Measurements from ENCODE around the gene DSCAML1. TPM values are rescaled to one million over a fixed set of nuclear protein-coding genes. Genes with fewer than 3 reads are reported as not detected.

Gene DSCAML1
- total RNA-seq, 1 experiment from 2014 or later, result not detected

DNA sequence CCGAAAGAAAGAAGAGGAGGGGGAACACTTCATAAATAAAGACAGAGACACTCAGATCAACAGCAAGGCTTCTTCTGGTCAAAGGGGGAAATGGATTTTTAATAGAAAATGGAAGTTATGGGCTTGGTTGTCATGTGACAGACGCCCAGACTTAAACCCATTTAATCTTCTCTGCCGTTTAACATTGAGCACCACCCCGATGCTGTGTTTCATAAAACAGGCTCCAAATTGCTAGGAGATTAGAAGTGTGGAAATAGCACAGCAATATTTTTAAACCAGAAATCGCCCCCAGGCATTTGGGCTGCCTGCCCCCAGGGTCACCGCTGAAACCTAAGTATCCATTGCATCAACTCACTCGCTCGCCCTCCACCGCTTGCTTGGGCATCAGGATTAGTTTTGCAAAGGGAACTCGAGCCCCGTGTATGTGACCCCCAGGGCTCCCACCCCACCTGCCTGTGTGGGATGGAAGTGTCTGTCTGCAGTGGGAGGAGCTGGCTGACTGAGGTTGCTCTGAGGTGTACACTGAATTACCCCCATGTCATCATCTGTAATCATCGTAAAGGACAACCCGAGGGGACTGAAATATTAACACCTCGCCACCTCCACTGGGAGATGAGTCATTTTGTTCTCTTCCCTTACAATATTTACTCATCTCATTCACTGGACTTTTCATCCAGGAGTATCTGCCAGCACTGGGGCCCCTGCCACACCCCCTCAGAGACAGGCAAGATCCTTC is 10.7 kb downstream of the DSCAML1 start:
- Histone ChIP-seq H2AFZ (ENCODE audit: low read length) (no peak overlapping the region), H3K4me3 (ENCODE audit: low read length) (no peak overlapping the region), H3K27me3 (ENCODE audit: low read length) (peaks cover 88% of the 10 kb centered on the region), H3K36me3 (ENCODE audit: low read depth, low read length) (no peaks in the 10 kb centered on the region), H3K27ac (ENCODE audit: low read length) (no peak overlapping the region), H3K9me2 (replicated peaks; ENCODE audit: low read length) (no peaks in the 10 kb centered on the region), H3K4me2 (ENCODE audit: low read length) (no peak overlapping the region), H4K20me1 (ENCODE audit: low read length) (no peaks in the 10 kb centered on the region), H3K9me3 (ENCODE audit: low read length) (no peaks in the 10 kb centered on the region), H3K79me2 (ENCODE audit: low read length) (no peaks in the 10 kb centered on the region), H3K4me1 (ENCODE audit: insufficient read depth, low read length) (peaks cover 7% of the 10 kb centered on the region; the same call in 1 of the 2 replicates), H3K9ac (ENCODE audit: low read length) (no peak overlapping the region), H3F3A (ENCODE audit: low read length, unreplicated experiment) (no peaks in the 10 kb centered on the region)
- intact Hi-C loops (cut with micrococcal nuclease), result no loop called here
- CTCF ChIA-PET, result no interaction called here
- ATAC-seq (peak; percentile 71), DNase-seq (peak; percentile 30)
- POLR2A ChIA-PET (ENCODE audit: unreplicated experiment), result no interaction called here
- TF ChIP-seq EZH2phosphoT487 (IDR thresholded peaks at IDR 0.05; ENCODE audit: borderline replicate concordance, low read length) (no peak), EZH2 (IDR thresholded peaks at IDR 0.05; ENCODE audit: low read length, unreplicated experiment) (no peak)
- TF ChIP-seq, protein P1, sequence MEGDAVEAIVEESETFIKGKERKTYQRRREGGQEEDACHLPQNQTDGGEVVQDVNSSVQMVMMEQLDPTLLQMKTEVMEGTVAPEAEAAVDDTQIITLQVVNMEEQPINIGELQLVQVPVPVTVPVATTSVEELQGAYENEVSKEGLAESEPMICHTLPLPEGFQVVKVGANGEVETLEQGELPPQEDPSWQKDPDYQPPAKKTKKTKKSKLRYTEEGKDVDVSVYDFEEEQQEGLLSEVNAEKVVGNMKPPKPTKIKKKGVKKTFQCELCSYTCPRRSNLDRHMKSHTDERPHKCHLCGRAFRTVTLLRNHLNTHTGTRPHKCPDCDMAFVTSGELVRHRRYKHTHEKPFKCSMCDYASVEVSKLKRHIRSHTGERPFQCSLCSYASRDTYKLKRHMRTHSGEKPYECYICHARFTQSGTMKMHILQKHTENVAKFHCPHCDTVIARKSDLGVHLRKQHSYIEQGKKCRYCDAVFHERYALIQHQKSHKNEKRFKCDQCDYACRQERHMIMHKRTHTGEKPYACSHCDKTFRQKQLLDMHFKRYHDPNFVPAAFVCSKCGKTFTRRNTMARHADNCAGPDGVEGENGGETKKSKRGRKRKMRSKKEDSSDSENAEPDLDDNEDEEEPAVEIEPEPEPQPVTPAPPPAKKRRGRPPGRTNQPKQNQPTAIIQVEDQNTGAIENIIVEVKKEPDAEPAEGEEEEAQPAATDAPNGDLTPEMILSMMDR (conservative IDR thresholded peaks at IDR 0.05; ENCODE audit: low read depth, low read length), result no peak
- BruUV-seq (replicated peaks), result no TSS peak

- POLR2A ChIA-PET (ENCODE audit: unreplicated experiment), result no interaction called here
- Histone ChIP-seq H3K4me1 (ENCODE audit: insufficient read depth, low read length) (peaks cover 6% of the 10 kb centered on the region; the same call in 1 of the 2 replicates), H3K36me3 (ENCODE audit: low read depth, low read length) (no peaks in the 10 kb centered on the region), H3K4me2 (ENCODE audit: low read length) (no peak overlapping the region), H3K9me2 (replicated peaks; ENCODE audit: low read length) (no peaks in the 10 kb centered on the region), H2AFZ (ENCODE audit: low read length) (no peak overlapping the region), H3K4me3 (ENCODE audit: low read length) (no peak overlapping the region), H3K27ac (ENCODE audit: low read length) (no peak overlapping the region), H3K9ac (ENCODE audit: low read length) (no peak overlapping the region), H3K27me3 (ENCODE audit: low read length) (peaks cover 92% of the 10 kb centered on the region), H3K9me3 (ENCODE audit: low read length) (no peaks in the 10 kb centered on the region), H3K79me2 (ENCODE audit: low read length) (no peaks in the 10 kb centered on the region), H4K20me1 (ENCODE audit: low read length) (no peaks in the 10 kb centered on the region), H3F3A (ENCODE audit: low read length, unreplicated experiment) (no peaks in the 10 kb centered on the region)
- intact Hi-C loops (cut with micrococcal nuclease), result no loop called here
- DNase-seq (no peak), ATAC-seq (no peak)
- CTCF ChIA-PET, result no interaction called here
- TF ChIP-seq EZH2phosphoT487 (IDR thresholded peaks at IDR 0.05; ENCODE audit: borderline replicate concordance, low read length) (no peak), EZH2 (IDR thresholded peaks at IDR 0.05; ENCODE audit: low read length, unreplicated experiment) (no peak)
- TF ChIP-seq, protein P1 (conservative IDR thresholded peaks at IDR 0.05; ENCODE audit: low read depth, low read length), result no peak
- no TSS peak for BruUV-seq (replicated peaks)
Observed at GRCh38 chr11:117782101-117782500, 14.9 kb downstream of the DSCAML1 start.

DNA sequence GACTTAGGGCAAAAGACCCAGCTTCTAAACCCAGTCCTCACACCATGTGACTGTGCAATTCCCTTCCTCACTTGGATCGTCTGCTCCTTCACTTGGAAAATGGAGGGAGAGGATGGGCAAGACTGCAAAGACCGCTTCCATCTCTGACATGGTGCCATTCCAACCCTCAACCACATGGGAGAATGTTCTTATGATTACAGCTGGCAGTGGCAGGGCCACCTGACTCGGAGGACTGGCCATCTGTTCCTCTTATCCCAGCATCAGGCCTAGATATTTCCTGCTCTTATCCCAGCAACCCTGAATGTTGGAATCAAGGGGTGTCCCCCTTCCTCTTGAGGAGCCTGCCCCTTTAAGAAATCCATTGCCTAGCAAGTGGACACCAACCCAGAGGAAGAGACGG is 15.4 kb downstream of the DSCAML1 start:
- peaks cover 97% of the 10 kb centered on the region for H3K27me3 ChIP-seq (ENCODE audit: low read length)
- BruUV-seq (replicated peaks), result no TSS peak
- H3K36me3 ChIP-seq (ENCODE audit: low read depth, low read length), result no peaks in the 10 kb centered on the region

More for the DNA sequence above, 15.4 kb downstream of the DSCAML1 start:
- no peak overlapping the region for H3K4me3 ChIP-seq (ENCODE audit: low read length)
- no peaks in the 10 kb centered on the region for H3K9me3 ChIP-seq (ENCODE audit: low read length)
- no peak overlapping the region for H3K9ac ChIP-seq (ENCODE audit: low read length)
- ChIA-PET POLR2A (ENCODE audit: unreplicated experiment) (no interaction called here), CTCF (no interaction called here)
- no peaks in the 10 kb centered on the region for H3K79me2 ChIP-seq (ENCODE audit: low read length)
- no peak for ATAC-seq
- TF ChIP-seq, protein P1 (conservative IDR thresholded peaks at IDR 0.05; ENCODE audit: low read depth, low read length), result no peak
- no peak for TF ChIP-seq EZH2 (IDR thresholded peaks at IDR 0.05; ENCODE audit: low read length, unreplicated experiment)
- TF ChIP-seq EZH2phosphoT487 (IDR thresholded peaks at IDR 0.05; ENCODE audit: borderline replicate concordance, low read length), result no peak
- no peak overlapping the region for H3K4me2 ChIP-seq (ENCODE audit: low read length)
- no peaks in the 10 kb centered on the region for H4K20me1 ChIP-seq (ENCODE audit: low read length)
- H3F3A ChIP-seq (ENCODE audit: low read length, unreplicated experiment), result no peaks in the 10 kb centered on the region
- H3K27ac ChIP-seq (ENCODE audit: low read length), result no peak overlapping the region
- no peaks in the 10 kb centered on the region for H3K9me2 ChIP-seq (replicated peaks; ENCODE audit: low read length)
- H3K4me1 ChIP-seq (ENCODE audit: insufficient read depth, low read length), result peaks cover 1% of the 10 kb centered on the region; the same call in 1 of the 2 replicates
- DNase-seq, result no peak
- H2AFZ ChIP-seq (ENCODE audit: low read length), result no peak overlapping the region
- intact Hi-C loops (cut with micrococcal nuclease), result no loop called here
